Measurements from ENCODE around the gene SH2D4B.
"Not testable (repeated sequence)": the region's sequence is repeated elsewhere in the genome, so short reads cannot be mapped to it uniquely, and the experiment has no call there.

The SH2D4B gene

GRCh38 chr10:80530251-80530650, 7.5 kb upstream of the SH2D4B start:
- H3K4me1 Mint-ChIP-seq, result peaks cover 75% of the 10 kb centered on the region
- H3K36me3 Mint-ChIP-seq, result no peaks in the 10 kb centered on the region
- H3K4me3 Mint-ChIP-seq, result peak overlapping the region; percentile 72
- H3K27me3 Mint-ChIP-seq, result no peaks in the 10 kb centered on the region
- H3K27ac Mint-ChIP-seq, result peak overlapping the region; percentile 83
- no peaks in the 10 kb centered on the region for H3K9me3 Mint-ChIP-seq

DNA sequence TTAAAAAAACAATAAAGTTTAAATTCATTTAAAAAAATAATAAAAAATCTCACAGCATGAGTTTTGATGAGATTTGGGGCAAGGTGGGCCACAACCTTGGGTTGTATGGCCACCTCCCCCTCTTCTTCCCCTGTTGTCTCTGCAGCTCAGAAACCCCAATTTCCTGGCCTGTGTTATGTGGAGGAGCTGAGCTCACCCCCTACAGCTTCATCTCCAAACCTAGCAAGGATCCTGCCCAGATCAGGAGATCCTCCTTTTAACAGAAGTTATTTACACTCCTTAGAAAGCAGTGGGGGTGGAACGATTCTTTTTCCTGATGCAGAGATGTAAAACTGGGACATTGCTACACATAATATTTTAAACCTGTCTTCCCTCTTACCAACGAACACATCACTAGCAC, 6.9 kb upstream of the SH2D4B start:
- no peaks in the 10 kb centered on the region for H3K9me3 Mint-ChIP-seq
- peak overlapping the region; percentile 28 for H3K4me3 Mint-ChIP-seq
- H3K27ac Mint-ChIP-seq, result peak overlapping the region; percentile 91
- H3K36me3 Mint-ChIP-seq, result no peaks in the 10 kb centered on the region
- peaks cover 73% of the 10 kb centered on the region for H3K4me1 Mint-ChIP-seq
- no peaks in the 10 kb centered on the region for H3K27me3 Mint-ChIP-seq

DNA sequence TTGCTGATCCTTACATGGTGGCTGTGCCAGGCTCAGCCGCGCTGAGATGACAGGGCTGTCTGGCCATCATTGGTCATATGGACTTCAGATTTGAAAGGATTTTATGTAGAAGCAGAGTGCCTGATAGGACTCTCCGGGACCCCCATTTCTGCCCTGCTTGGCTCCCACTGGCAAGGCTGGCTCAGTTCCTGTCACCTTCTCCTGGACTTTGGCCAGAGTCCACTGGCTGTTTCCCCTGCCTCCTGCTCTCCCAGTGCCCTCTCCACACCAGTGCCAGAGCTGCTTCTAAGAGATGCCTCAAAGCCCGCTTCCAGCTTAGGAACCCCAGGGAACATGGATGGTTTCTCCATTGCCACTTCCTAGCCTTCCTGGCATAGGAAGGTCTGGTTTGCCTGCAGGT, 5.1 kb upstream of the SH2D4B start:
- no peaks in the 10 kb centered on the region for H3K9me3 Mint-ChIP-seq
- H3K27me3 Mint-ChIP-seq, result no peaks in the 10 kb centered on the region
- no peaks in the 10 kb centered on the region for H3K36me3 Mint-ChIP-seq
- H3K27ac Mint-ChIP-seq, result peak overlapping the region; percentile 80
- peaks cover 65% of the 10 kb centered on the region for H3K4me1 Mint-ChIP-seq
- H3K4me3 Mint-ChIP-seq, result no peak overlapping the region

DNA sequence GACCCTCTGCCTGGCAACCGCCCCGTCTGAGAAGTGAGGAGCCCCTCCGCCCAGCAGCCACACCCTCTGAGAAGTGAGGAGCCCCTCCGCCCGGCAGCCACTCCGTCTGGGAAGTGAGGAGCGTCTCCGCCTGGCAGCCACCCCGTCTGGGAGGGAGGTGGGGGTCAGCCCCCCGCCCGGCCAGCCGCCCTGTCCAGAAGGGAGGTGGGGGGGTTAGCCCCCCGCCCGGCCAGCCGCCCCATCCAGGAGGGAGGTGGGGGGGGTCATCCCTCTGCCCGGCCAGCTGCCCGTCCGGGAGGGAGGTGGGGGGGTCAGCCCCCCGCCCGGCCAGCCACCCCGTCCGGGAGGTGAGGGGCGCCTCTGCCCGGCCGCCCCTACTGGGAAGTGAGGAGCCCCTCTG, 3.6 kb upstream of the SH2D4B start:
- not testable (repeated sequence) for H3K4me3 Mint-ChIP-seq, H3K27me3 Mint-ChIP-seq, H3K27ac Mint-ChIP-seq, H3K36me3 Mint-ChIP-seq, H3K9me3 Mint-ChIP-seq
- peaks cover 52% of the 10 kb centered on the region for H3K4me1 Mint-ChIP-seq

DNA sequence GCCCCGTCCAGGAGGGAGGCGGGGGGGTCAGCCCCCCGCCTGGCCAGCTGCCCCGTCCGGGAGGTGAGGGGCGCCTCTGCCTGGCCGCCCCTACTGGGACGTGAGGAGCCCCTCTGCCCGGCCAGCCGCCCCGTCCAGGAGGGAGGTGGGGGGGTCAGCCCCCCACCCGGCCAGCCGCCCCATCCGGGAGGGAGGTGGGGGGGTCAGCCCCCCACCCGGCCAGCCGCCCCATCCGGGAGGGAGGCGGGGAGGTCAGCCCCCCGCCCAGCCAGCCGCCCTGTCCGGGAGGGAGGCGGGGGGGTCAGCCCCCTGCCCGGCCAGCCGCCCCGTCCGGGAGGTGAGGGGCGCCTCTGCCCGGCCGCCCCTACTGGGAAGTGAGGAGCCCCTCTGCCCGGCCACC, 3.1 kb upstream of the SH2D4B start:
- H3K27ac Mint-ChIP-seq, H3K4me3 Mint-ChIP-seq, H3K9me3 Mint-ChIP-seq, H3K27me3 Mint-ChIP-seq, H3K36me3 Mint-ChIP-seq: not testable (repeated sequence)
- peaks cover 46% of the 10 kb centered on the region for H3K4me1 Mint-ChIP-seq

GRCh38 chr10:80535671-80536360, 1.9 kb upstream of the SH2D4B start:
- Mint-ChIP-seq H3K4me3 (peak overlapping the region; percentile 86), H3K27ac (peak overlapping the region; percentile 98), H3K9me3 (no peaks in the 10 kb centered on the region), H3K27me3 (no peaks in the 10 kb centered on the region), H3K36me3 (no peaks in the 10 kb centered on the region), H3K4me1 (peaks cover 34% of the 10 kb centered on the region)

DNA sequence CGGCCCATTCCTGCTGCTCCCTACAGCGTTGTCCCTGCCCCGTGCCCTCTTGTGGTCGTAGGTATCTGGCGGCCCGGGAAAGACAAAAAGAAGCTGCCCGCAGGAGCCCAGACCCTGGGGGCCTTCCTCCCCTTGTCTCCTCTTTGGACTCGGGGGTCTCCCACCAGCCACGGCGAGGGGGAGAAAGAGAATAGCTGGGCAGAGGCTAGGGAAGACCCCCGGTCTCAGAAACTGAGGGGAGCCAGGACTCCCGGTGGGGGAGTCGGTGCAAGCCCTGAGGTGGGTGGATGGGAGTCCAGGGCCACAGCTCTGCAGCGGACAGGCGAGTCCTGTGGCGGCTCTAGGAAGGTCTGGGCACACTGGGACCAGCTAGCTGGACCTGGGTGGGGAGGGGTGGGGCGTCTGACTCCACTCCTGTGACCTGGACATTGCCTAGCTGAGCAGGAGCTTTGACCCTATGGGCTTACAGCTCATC, 1.3 kb upstream of the SH2D4B start:
- Mint-ChIP-seq H3K4me3 (peak overlapping the region; percentile 86), H3K9me3 (no peaks in the 10 kb centered on the region), H3K4me1 (peaks cover 28% of the 10 kb centered on the region), H3K36me3 (no peaks in the 10 kb centered on the region), H3K27me3 (no peaks in the 10 kb centered on the region), H3K27ac (peak overlapping the region; percentile 97)

- Mint-ChIP-seq H3K27ac (peak overlapping the region; percentile 93), H3K4me3 (peak overlapping the region; percentile 63), H3K4me1 (peaks cover 20% of the 10 kb centered on the region), H3K27me3 (no peaks in the 10 kb centered on the region), H3K36me3 (no peaks in the 10 kb centered on the region), H3K9me3 (no peaks in the 10 kb centered on the region)
Measured at GRCh38 chr10:80537086-80537735, 491 bp upstream of the SH2D4B start.

DNA sequence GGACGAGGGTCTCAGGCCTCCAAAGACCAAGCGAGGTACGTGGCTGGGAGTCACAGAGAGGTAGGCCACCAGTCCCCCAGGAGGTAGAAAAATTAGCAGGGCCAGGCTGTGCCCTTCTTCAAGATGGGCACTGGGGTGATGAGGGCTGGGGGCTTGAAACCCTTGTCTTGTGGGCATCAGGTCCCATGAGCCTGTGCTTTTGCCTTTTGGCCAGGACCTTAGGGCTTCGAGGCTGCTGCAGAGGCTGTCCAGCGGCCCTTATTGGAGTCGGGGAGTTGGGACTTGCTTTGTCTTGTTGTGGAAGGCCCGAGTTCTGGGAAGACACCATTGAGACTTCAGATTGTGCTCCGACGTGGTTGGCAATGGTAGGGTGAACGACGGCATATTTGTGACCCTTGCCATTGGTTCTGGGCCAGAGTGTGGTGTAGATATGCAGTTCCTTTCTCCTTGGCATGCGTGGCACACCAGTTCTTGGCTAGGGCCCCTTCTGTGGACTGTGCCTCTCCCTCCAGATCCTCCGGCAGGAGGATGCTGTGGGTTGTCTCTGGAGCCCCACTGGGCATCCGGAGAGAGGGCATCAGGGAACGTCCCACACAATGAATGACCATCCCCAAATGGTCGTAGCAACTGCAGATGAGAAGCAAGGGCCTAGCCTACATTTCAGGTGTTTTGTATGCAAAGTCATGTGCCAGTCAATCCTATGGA, 931 bp downstream of the SH2D4B start:
- Mint-ChIP-seq H3K4me1 (peaks cover 13% of the 10 kb centered on the region), H3K4me3 (no peak overlapping the region)

GRCh38 chr10:80539421-80540031, 1.8 kb downstream of the SH2D4B start:
- no peak overlapping the region for H3K4me3 Mint-ChIP-seq
- peaks cover 13% of the 10 kb centered on the region for H3K4me1 Mint-ChIP-seq
- no peaks in the 10 kb centered on the region for H3K9me3 Mint-ChIP-seq
- H3K27ac Mint-ChIP-seq, result no peak overlapping the region
- no peaks in the 10 kb centered on the region for H3K36me3 Mint-ChIP-seq
- H3K27me3 Mint-ChIP-seq, result no peaks in the 10 kb centered on the region

More for the DNA sequence above, 931 bp downstream of the SH2D4B start:
- no peaks in the 10 kb centered on the region for H3K36me3 Mint-ChIP-seq
- H3K27me3 Mint-ChIP-seq, result no peaks in the 10 kb centered on the region
- no peak overlapping the region for H3K27ac Mint-ChIP-seq
- no peaks in the 10 kb centered on the region for H3K9me3 Mint-ChIP-seq

- Mint-ChIP-seq H3K27me3 (no peaks in the 10 kb centered on the region), H3K4me1 (peaks cover 13% of the 10 kb centered on the region), H3K9me3 (no peaks in the 10 kb centered on the region), H3K4me3 (no peak overlapping the region), H3K36me3 (no peaks in the 10 kb centered on the region), H3K27ac (no peak overlapping the region)
Measured at GRCh38 chr10:80540136-80540535, 2.4 kb downstream of the SH2D4B start.

- Mint-ChIP-seq H3K9me3 (no peaks in the 10 kb centered on the region), H3K27ac (no peak overlapping the region), H3K4me3 (no peak overlapping the region), H3K27me3 (no peaks in the 10 kb centered on the region), H3K36me3 (no peaks in the 10 kb centered on the region), H3K4me1 (peaks cover 9% of the 10 kb centered on the region)
Measured at GRCh38 chr10:80540618-80540980, 2.9 kb downstream of the SH2D4B start.

DNA sequence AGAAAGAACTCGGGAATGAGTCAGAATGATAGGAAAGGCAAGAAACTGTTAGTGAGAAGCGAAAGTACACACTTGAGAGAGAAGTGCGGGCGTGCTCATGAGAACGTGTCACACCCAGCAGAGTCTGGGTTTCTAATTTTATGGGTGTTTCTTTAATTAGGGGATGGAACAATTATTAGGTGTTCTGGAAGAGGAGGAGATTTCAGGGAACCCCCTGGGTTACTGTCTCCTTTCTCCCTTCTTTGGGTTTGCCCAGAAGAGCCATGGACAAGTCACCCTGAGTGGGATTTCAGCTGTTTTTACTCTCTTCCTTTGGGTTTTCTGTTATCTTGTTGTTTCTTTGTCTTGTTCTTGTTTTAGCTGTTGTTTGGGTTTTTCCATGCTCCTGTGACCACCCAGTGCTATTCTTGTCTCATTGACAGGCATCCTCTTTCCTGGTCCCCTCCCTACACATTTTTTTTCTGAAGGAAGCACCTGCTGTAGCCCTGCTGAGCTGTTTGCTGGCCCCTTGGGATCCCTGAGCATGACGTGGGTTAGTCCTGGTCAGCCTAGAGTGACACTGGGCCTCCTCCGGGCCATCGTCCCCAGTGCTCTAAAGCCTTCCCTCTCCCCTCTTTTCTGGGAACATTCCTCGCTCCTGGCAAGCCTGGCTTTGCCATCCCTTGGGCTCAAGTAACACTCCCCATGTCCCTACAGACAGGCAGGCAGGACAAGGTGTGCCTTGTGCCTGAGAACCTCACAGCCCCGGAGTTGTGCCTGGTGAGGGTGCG, 3.5 kb downstream of the SH2D4B start:
- no peaks in the 10 kb centered on the region for H3K36me3 Mint-ChIP-seq
- H3K4me3 Mint-ChIP-seq, result no peak overlapping the region
- peaks cover 6% of the 10 kb centered on the region for H3K4me1 Mint-ChIP-seq
- no peaks in the 10 kb centered on the region for H3K9me3 Mint-ChIP-seq
- peak overlapping the region; percentile 56 for H3K27ac Mint-ChIP-seq
- no peaks in the 10 kb centered on the region for H3K27me3 Mint-ChIP-seq

- Mint-ChIP-seq H3K27ac (no peak overlapping the region), H3K4me1 (no peaks in the 10 kb centered on the region), H3K27me3 (no peaks in the 10 kb centered on the region), H3K9me3 (no peaks in the 10 kb centered on the region), H3K4me3 (no peak overlapping the region), H3K36me3 (no peaks in the 10 kb centered on the region)
Measured at GRCh38 chr10:80542053-80542452, 4.4 kb downstream of the SH2D4B start.

GRCh38 chr10:80542652-80543318, 5.1 kb downstream of the SH2D4B start:
- H3K9me3 Mint-ChIP-seq, result no peaks in the 10 kb centered on the region
- H3K27me3 Mint-ChIP-seq, result no peaks in the 10 kb centered on the region
- H3K4me3 Mint-ChIP-seq, result no peak overlapping the region
- H3K36me3 Mint-ChIP-seq, result no peaks in the 10 kb centered on the region
- H3K27ac Mint-ChIP-seq, result no peak overlapping the region
- no peaks in the 10 kb centered on the region for H3K4me1 Mint-ChIP-seq

Data from activated naive CD4-positive, alpha-beta T cell treated with anti-CD3 and anti-CD28 coated beads, Interleukin-2, amount 50 U/mL, for 24 hours (primary cell).